Stimulated activated naive B cell treated with anti-CD40 and anti-IgM and Interleukin-4, amounts not matched to agents 10 μg/mL and 1 μg/mL and 100 μg/mL, for 72 hours (primary cell): ENCODE results near the gene PCARE.

ENCODE experiments used
- ATAC-seq, 2 donors: fragments of 150-1000 bp; cut with Tn5 transposase; replicated peaks; 2 replicates each; pipeline ENCODE4 v1.10.0; 2021; ENCODE audit warnings: moderate library complexity in 1 of 2
- DNase-seq: peaks from one replicate; pipeline ENCODE4 v3.0.0; 2021
- H3K27ac Mint-ChIP-seq: one replicate; pipeline ENCODE4 v1.8.0; 2022; ENCODE audit warnings: mild to moderate bottlenecking, mixed read lengths
- H3K27me3 Mint-ChIP-seq, 2 donors: one replicate each; pipeline ENCODE4 v1.8.0; 2022; ENCODE audit warnings: mixed read lengths in 2 of 2
- H3K36me3 Mint-ChIP-seq, 2 donors: one replicate each; pipeline ENCODE4 v1.8.0; 2022; ENCODE audit warnings: mixed read lengths in 2 of 2, mild to moderate bottlenecking in 1 of 2
- H3K4me1 Mint-ChIP-seq, 2 donors: one replicate each; pipeline ENCODE4 v1.8.0; 2022; ENCODE audit warnings: mixed read lengths in 2 of 2, mild to moderate bottlenecking in 1 of 2
- H3K4me3 Mint-ChIP-seq, 2 donors: one replicate each; pipeline ENCODE4 v1.8.0; 2022; ENCODE audit warnings: mild to moderate bottlenecking in 2 of 2, mixed read lengths in 2 of 2, moderate library complexity in 1 of 2
- H3K9me3 Mint-ChIP-seq, 2 donors: one replicate each; pipeline ENCODE4 v1.8.0; 2022; ENCODE audit warnings: mixed read lengths in 2 of 2, mild to moderate bottlenecking in 1 of 2

Gene PCARE

GRCh38 chr2:29074411-29074810, at the start of gene PCARE:
Gene PCARE (minus strand): TSS chr2:29074523. CDS start chr2:29074261, 262 bp downstream.
- Mint-ChIP-seq H3K27ac (no peak within 1 kb of the TSS), H3K27me3 (peaks cover 0 to 4% of the 10 kb centered on the region in 2 donors), H3K36me3 (no peaks in the 10 kb centered on the region), H3K9me3 (peaks cover 0 to 4% of the 10 kb centered on the region in 2 donors), H3K4me3 (no peak within 1 kb of the TSS), H3K4me1 (peaks cover 6 to 10% of the 10 kb centered on the region in 2 donors)
- DNase-seq: no peak
- ATAC-seq: no peak

DNA sequence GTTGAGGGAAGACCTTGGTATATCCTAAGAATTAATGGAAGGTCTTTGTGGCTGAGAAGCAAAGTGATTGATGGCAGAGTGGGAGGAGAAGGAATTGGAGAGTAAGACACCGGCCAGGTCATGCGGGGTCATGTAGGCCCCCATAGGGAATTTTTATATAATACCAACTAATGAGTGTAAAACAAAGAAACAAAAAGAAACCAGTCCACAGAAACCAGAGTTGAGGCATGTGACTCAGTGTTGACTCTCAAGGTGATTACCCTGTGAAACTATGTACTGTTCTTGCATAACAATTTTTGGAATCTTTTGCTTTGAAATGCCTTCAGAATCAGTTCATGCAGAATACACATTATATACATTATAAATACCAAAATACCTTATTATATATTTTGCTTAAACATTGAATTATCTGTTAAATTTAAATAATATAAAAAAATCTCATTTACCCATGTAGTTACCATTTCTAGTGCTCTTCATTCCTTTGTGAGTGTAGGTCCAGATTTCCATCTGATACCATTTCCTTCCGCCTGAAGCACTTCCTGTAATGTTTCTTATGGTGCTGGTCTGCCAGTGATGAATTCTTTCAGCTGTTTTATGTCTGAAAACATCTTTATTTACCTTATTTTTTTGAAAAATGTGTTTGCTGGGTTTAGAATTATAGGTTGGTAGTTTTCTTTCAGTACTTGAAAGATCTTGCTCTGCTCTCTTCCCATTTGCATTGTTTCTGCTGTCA, 49.5 kb upstream of the PCARE start:
- H3K9me3 Mint-ChIP-seq: peaks cover 18 to 23% of the 10 kb centered on the region in 2 donors
- H3K27ac Mint-ChIP-seq: no peak overlapping the region
- no peaks in the 10 kb centered on the region for H3K4me1 Mint-ChIP-seq
- H3K4me3 Mint-ChIP-seq: no peak overlapping the region
- H3K36me3 Mint-ChIP-seq: peaks cover 23 to 27% of the 10 kb centered on the region in 2 donors
- H3K27me3 Mint-ChIP-seq: no peaks in the 10 kb centered on the region
- DNase-seq (no peak), ATAC-seq (no peak)

GRCh38 chr2:29120846-29121245, 46.5 kb upstream of the PCARE start:
- peaks cover 23 to 27% of the 10 kb centered on the region in 2 donors for H3K36me3 Mint-ChIP-seq
- no peak overlapping the region for H3K27ac Mint-ChIP-seq
- H3K27me3 Mint-ChIP-seq: no peaks in the 10 kb centered on the region
- no peak overlapping the region for H3K4me3 Mint-ChIP-seq
- H3K4me1 Mint-ChIP-seq: peaks cover 0 to 4% of the 10 kb centered on the region in 2 donors
- H3K9me3 Mint-ChIP-seq: peaks cover 18 to 23% of the 10 kb centered on the region in 2 donors
- ATAC-seq: no peak
- no peak for DNase-seq

- ATAC-seq: no peak
- Mint-ChIP-seq H3K36me3 (peaks cover 11 to 16% of the 10 kb centered on the region in 2 donors), H3K4me1 (peaks cover 6 to 8% of the 10 kb centered on the region in 2 donors), H3K27ac (no peak overlapping the region), H3K4me3 (no peak overlapping the region), H3K9me3 (peaks cover 9 to 10% of the 10 kb centered on the region in 2 donors), H3K27me3 (peaks cover 8% of the 10 kb centered on the region in 2 donors)
- no peak for DNase-seq
These were observed 44.9 kb upstream of the PCARE start for GRCh38 chr2:29119211-29119610.

GRCh38 chr2:29117636-29118303, 43.4 kb upstream of the PCARE start:
- H3K4me3 Mint-ChIP-seq: no peak overlapping the region
- no peak overlapping the region for H3K27ac Mint-ChIP-seq
- peaks cover 6 to 8% of the 10 kb centered on the region in 2 donors for H3K4me1 Mint-ChIP-seq
- ATAC-seq: no peak
- H3K27me3 Mint-ChIP-seq: peaks cover 15 to 22% of the 10 kb centered on the region in 2 donors
- H3K9me3 Mint-ChIP-seq: no peaks in the 10 kb centered on the region
- H3K36me3 Mint-ChIP-seq: peaks cover 3 to 4% of the 10 kb centered on the region in 2 donors
- DNase-seq: no peak

DNA sequence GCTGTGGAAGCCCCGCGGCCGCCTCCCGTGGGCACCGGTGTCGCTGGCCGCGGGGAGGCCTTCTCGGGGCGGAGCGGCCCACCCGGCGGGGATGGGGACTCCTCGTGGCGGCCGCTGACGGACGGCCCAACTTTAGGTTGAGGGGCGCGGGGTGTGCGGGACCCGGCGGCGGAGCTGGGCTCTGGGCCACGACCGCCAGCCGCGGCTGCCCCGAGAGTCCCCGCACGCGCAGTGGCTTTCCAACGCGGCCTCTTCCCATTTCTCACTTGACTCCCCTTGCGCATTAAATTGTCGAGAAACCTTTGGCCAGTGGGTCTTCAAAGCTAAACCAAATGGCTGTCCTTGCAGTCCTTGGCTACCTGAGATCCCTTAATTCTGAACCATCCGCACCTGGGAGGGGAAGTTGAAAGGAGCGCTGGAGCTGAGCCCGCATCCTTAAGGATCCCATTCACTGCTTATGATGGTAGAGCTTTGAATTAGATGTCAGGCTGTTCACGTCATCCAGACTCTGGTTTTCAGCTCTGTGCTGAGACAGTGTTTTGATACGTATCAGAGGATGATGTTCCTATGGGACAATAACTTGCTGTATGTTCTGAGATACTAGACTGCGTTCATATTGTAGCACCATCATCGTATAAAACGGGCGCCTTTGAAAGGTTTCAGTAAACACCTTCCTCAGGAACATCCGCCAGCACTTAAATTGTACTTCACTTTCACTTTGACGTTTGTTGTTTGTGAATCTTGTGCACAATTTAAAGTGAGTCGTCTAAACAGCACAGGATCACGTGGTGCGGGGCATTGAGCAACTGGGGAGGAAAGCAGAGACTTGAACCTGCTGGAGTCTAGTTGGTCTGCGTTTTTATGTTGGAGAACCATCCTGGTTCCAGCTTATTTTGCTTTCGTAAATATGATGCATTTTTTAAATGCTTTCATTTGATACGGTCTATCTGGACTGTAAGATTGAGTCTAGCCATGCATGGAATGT, 41.8 kb upstream of the PCARE start:
- DNase-seq (peak; percentile 9), ATAC-seq (peak; percentile 47 to 53)
- peaks cover 6 to 8% of the 10 kb centered on the region in 2 donors for H3K4me1 Mint-ChIP-seq
- H3K36me3 Mint-ChIP-seq: peaks cover 3 to 4% of the 10 kb centered on the region in 2 donors
- H3K27ac Mint-ChIP-seq: peak overlapping the region; percentile 88
- H3K4me3 Mint-ChIP-seq: peak overlapping the region; percentile 87 to 88
- H3K9me3 Mint-ChIP-seq: no peaks in the 10 kb centered on the region
- peaks cover 15 to 22% of the 10 kb centered on the region in 2 donors for H3K27me3 Mint-ChIP-seq

DNA sequence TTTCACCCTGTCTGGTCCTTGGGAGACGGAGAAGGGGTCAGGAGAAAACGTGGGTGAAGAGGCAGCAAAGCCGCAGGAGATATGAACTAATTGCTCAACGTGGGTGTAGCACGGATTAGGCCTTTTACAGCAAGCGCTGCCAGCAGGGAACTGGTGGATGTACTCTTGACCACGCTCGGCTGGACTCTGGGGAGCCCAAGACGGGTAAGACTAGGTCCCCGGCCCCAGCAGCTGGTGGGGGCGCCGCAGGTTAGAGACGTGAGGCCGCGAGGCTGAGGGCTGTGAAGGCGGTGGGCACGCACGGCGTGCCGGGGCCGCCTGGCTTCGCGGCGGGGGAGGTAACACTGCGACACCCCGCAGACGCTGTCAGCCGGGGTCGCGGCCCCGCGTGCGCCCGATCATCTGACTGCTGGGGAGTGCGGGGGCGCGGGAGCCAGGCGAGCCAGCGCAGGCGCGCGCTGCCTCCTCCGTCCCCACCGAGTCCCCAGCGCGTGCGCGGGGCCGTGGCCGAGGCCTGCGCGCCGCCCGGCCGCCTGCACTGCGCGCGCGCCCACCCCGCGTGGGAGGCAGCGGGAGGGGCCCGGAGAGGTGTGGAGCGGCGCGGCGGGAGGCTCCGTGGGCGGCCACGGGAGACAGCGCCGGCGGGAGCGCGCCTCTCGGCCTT, 40.8 kb upstream of the PCARE start, which contains the start of gene CLIP4:
CLIP4 (plus strand) TSS at position 470 of the 664 bp plus-strand sequence. CDS start 5,974 bp downstream, outside the sequence.
- peaks cover 6 to 8% of the 10 kb centered on the region in 2 donors for H3K4me1 Mint-ChIP-seq

DNA sequence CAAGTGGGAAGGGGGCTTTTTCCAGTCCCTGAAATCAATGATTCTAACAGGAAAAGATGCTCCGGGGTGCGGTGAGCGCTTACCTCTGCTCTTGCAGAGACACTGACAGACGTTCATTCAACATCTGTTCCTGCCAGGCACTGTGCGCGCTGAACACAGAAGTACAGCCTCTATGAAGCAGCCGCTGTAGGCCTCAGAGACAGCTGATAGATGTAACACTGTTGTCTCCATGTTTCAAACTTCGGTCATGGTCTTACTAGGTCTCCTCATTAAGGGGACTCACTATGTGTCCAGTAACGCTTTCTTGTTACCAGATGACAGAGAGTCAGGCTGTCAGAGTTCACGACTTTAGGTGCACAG, 40.2 kb upstream of the PCARE start:
- H3K9me3 Mint-ChIP-seq: no peaks in the 10 kb centered on the region
- H3K4me3 Mint-ChIP-seq: peak overlapping the region; percentile 89 to 91
- DNase-seq: no peak
- peaks cover 6 to 8% of the 10 kb centered on the region in 2 donors for H3K4me1 Mint-ChIP-seq
- peaks cover 21 to 29% of the 10 kb centered on the region in 2 donors for H3K27me3 Mint-ChIP-seq
- H3K27ac Mint-ChIP-seq: peak overlapping the region; percentile 97
- no peak for ATAC-seq
- peaks cover 3 to 4% of the 10 kb centered on the region in 2 donors for H3K36me3 Mint-ChIP-seq

More for the DNA sequence above, 40.8 kb upstream of the PCARE start, which contains the start of gene CLIP4:
- peak within 1 kb of the TSS; percentile 97 for H3K27ac Mint-ChIP-seq
- H3K4me3 Mint-ChIP-seq: peak within 1 kb of the TSS; percentile 89 to 91
- H3K36me3 Mint-ChIP-seq: peaks cover 3 to 4% of the 10 kb centered on the region in 2 donors
- peaks cover 19 to 28% of the 10 kb centered on the region in 2 donors for H3K27me3 Mint-ChIP-seq
- H3K9me3 Mint-ChIP-seq: no peaks in the 10 kb centered on the region
- peak; percentile 66 for DNase-seq
- peak; percentile 81 to 88 for ATAC-seq

DNA sequence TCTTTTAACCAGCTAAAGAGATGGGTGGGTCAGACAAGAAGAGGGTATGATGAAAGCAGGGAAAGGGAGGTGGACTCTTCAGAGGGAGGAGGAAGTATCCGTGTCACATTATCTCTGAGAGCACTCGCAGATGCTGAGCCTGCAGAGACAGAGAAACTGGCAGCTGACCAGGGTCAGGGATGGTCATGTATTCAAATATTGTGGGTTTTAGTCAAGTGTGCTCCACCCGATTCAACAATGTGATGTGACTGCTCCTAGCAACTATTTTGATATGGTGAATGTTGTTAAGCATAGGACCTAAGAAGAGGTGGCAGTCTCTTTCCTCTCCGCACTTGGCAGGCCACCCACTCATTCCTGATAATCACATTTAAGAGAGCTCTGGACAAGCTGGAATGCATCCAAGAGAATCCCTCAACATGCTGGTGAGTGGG, 39.6 kb upstream of the PCARE start:
- DNase-seq: no peak
- H3K27me3 Mint-ChIP-seq: peaks cover 21 to 29% of the 10 kb centered on the region in 2 donors
- H3K27ac Mint-ChIP-seq: no peak overlapping the region
- ATAC-seq: no peak
- no peaks in the 10 kb centered on the region for H3K9me3 Mint-ChIP-seq
- peak overlapping the region in 1 of 2 donors; percentile 89 for H3K4me3 Mint-ChIP-seq
- H3K4me1 Mint-ChIP-seq: peaks cover 6 to 9% of the 10 kb centered on the region in 2 donors
- H3K36me3 Mint-ChIP-seq: peaks cover 3 to 4% of the 10 kb centered on the region in 2 donors

DNA sequence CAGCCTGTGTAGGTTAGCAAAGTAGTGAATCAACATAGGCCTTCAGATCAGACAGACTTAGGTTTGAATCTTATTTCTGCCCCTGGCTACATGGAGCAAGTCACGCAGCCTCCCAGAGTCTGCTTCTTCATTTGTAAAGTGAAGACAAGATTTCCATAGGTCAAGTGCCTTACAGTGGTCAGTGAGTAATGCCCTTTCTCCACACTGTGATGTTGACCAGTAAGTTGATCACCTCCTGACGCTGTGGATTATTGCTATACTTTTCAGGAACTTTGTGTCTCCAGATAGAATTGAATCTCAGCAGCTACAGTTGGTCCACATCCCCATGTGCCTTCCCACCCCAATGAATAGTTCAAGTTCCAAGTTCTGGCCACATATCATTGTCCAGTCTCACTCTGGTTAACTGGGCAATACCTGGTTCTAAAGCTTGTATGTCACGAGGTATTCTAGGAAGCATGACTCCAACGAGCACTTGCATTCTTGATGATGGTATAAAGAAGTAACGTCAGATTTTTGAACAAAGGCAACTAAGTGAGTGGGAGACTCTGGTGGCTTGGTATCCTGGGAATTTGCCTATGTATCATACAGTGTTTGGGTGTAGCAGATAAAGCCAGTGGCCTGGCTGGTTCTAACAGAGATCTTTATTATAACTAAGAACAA, 38.8 kb upstream of the PCARE start:
- Mint-ChIP-seq H3K4me1 (peaks cover 6 to 9% of the 10 kb centered on the region in 2 donors), H3K27ac (no peak overlapping the region), H3K27me3 (peaks cover 21 to 29% of the 10 kb centered on the region in 2 donors), H3K36me3 (peaks cover 3 to 4% of the 10 kb centered on the region in 2 donors), H3K4me3 (no peak overlapping the region), H3K9me3 (no peaks in the 10 kb centered on the region)
- DNase-seq (no peak), ATAC-seq (no peak)

- no peak for ATAC-seq
- Mint-ChIP-seq H3K27me3 (peaks cover 21 to 29% of the 10 kb centered on the region in 2 donors), H3K4me3 (no peak overlapping the region), H3K4me1 (peaks cover 6 to 9% of the 10 kb centered on the region in 2 donors), H3K9me3 (no peaks in the 10 kb centered on the region), H3K27ac (no peak overlapping the region), H3K36me3 (peaks cover 3 to 4% of the 10 kb centered on the region in 2 donors)
- no peak for DNase-seq
These were observed 38.1 kb upstream of the PCARE start for GRCh38 chr2:29112379-29112778.

DNA sequence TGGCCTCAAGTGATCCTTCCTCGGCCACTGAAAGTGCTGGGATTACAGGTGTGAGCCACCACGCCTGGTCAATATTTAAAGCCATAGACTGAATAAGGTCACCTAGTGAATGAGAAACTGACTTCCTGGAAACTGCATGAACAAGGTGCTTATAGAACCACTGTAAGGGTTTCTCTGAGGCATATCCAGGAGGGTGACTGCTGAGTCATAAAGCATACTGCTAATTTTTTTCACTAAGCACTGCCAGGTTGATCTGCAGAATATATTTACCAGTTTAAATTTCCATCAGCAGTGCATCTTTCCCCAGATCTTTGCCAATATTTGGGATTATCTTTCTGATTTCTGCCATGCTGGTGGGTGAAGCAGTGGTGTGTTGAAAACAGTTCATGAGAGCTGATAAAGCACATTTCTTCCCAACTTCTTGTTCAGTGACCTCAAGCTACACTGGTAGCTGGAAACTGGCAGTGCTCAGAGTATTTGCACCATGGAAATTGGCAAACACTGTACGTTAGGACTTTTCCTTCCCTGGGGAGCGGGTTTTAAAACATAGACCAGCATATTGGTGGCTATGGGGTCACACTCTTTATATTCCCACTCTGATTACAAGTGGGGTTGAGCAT, 36.7 kb upstream of the PCARE start:
- H3K27ac Mint-ChIP-seq: no peak overlapping the region
- peaks cover 21 to 29% of the 10 kb centered on the region in 2 donors for H3K27me3 Mint-ChIP-seq
- H3K9me3 Mint-ChIP-seq: no peaks in the 10 kb centered on the region
- no peak for ATAC-seq
- DNase-seq: no peak
- peaks cover 3 to 4% of the 10 kb centered on the region in 2 donors for H3K36me3 Mint-ChIP-seq
- H3K4me1 Mint-ChIP-seq: peaks cover 6% of the 10 kb centered on the region in 2 donors
- no peak overlapping the region for H3K4me3 Mint-ChIP-seq
